Measurements from ENCODE around the gene DACH1. TPM values are rescaled to one million over a fixed set of nuclear protein-coding genes. Genes with fewer than 3 reads are reported as not detected.

The DACH1 gene
- total RNA-seq, 1 experiment from 2014 or later = 0.31 TPM

DNA sequence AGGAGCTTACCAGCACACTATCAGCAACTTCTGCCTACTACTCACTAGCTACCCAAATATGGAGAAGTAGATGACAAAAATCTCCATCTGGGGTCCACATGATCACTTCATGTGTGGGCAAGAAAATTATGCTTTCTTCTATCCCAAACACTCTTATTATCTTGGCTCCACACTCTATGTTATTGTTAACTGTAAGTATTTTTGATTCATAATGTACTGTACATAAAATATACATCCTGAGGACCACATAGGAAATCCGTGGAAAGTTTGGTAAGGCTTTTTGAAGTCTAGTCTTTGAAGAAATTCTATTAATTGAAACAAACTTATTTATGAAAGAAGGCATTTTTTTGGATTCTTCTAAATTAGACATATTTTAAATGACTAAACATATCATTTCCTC is 378.8 kb downstream of the DACH1 start (continued):
- TF ChIP-seq MXD4 (CRISPR knock-in tag; IDR thresholded peaks at IDR 0.05; ENCODE audit: borderline replicate concordance) = no peak
- no peak for TF ChIP-seq ZNF263 (CRISPR knock-in tag; IDR thresholded peaks at IDR 0.05; ENCODE audit: low read depth)
- no peak for TF ChIP-seq ZNF232 (CRISPR knock-in tag; IDR thresholded peaks at IDR 0.05)
- TF ChIP-seq NR3C1 (CRISPR knock-in tag; conservative IDR thresholded peaks at IDR 0.05; ENCODE audit: low read depth) = no peak
- no peak for TF ChIP-seq FOXP1 (CRISPR knock-in tag; IDR thresholded peaks at IDR 0.05; ENCODE audit: borderline replicate concordance)
- no peak for TF ChIP-seq RORB (CRISPR knock-in tag; IDR thresholded peaks at IDR 0.05)
- TF ChIP-seq, protein P1, sequence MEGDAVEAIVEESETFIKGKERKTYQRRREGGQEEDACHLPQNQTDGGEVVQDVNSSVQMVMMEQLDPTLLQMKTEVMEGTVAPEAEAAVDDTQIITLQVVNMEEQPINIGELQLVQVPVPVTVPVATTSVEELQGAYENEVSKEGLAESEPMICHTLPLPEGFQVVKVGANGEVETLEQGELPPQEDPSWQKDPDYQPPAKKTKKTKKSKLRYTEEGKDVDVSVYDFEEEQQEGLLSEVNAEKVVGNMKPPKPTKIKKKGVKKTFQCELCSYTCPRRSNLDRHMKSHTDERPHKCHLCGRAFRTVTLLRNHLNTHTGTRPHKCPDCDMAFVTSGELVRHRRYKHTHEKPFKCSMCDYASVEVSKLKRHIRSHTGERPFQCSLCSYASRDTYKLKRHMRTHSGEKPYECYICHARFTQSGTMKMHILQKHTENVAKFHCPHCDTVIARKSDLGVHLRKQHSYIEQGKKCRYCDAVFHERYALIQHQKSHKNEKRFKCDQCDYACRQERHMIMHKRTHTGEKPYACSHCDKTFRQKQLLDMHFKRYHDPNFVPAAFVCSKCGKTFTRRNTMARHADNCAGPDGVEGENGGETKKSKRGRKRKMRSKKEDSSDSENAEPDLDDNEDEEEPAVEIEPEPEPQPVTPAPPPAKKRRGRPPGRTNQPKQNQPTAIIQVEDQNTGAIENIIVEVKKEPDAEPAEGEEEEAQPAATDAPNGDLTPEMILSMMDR (IDR thresholded peaks at IDR 0.05) = no peak
- TF ChIP-seq, protein P2, sequence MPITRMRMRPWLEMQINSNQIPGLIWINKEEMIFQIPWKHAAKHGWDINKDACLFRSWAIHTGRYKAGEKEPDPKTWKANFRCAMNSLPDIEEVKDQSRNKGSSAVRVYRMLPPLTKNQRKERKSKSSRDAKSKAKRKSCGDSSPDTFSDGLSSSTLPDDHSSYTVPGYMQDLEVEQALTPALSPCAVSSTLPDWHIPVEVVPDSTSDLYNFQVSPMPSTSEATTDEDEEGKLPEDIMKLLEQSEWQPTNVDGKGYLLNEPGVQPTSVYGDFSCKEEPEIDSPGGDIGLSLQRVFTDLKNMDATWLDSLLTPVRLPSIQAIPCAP (CRISPR knock-in tag; IDR thresholded peaks at IDR 0.05) = no peak
- TF ChIP-seq, protein P3, sequence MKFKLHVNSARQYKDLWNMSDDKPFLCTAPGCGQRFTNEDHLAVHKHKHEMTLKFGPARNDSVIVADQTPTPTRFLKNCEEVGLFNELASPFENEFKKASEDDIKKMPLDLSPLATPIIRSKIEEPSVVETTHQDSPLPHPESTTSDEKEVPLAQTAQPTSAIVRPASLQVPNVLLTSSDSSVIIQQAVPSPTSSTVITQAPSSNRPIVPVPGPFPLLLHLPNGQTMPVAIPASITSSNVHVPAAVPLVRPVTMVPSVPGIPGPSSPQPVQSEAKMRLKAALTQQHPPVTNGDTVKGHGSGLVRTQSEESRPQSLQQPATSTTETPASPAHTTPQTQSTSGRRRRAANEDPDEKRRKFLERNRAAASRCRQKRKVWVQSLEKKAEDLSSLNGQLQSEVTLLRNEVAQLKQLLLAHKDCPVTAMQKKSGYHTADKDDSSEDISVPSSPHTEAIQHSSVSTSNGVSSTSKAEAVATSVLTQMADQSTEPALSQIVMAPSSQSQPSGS (CRISPR knock-in tag; IDR thresholded peaks at IDR 0.05; ENCODE audit: borderline replicate concordance, low read depth) = no peak

DNA sequence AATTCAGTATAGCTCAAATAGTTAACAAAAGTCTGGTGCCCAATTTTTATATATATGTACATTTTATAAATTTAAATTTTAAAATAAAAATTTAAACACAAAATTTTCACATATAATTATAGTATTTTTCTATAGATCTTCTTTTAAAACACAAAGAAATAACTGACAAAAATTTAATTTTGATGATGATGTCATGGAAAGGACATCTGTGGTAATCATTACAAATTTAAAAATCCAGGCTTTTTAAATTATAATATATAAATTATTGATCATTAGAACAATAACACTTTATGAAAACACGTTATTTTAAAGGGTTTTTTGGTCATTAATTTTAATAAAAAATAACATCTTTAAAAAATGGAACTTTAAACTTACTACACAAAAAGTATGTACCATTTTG is 381.1 kb downstream of the DACH1 start:
- no peak for DNase-seq (ENCODE audit: low spot score)
- no peaks in the 10 kb centered on the region for H3K36me3 Mint-ChIP-seq
- TF ChIP-seq, protein P4, sequence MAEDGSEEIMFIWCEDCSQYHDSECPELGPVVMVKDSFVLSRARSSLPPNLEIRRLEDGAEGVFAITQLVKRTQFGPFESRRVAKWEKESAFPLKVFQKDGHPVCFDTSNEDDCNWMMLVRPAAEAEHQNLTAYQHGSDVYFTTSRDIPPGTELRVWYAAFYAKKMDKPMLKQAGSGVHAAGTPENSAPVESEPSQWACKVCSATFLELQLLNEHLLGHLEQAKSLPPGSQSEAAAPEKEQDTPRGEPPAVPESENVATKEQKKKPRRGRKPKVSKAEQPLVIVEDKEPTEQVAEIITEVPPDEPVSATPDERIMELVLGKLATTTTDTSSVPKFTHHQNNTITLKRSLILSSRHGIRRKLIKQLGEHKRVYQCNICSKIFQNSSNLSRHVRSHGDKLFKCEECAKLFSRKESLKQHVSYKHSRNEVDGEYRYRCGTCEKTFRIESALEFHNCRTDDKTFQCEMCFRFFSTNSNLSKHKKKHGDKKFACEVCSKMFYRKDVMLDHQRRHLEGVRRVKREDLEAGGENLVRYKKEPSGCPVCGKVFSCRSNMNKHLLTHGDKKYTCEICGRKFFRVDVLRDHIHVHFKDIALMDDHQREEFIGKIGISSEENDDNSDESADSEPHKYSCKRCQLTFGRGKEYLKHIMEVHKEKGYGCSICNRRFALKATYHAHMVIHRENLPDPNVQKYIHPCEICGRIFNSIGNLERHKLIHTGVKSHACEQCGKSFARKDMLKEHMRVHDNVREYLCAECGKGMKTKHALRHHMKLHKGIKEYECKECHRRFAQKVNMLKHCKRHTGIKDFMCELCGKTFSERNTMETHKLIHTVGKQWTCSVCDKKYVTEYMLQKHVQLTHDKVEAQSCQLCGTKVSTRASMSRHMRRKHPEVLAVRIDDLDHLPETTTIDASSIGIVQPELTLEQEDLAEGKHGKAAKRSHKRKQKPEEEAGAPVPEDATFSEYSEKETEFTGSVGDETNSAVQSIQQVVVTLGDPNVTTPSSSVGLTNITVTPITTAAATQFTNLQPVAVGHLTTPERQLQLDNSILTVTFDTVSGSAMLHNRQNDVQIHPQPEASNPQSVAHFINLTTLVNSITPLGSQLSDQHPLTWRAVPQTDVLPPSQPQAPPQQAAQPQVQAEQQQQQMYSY (CRISPR knock-in tag; IDR thresholded peaks at IDR 0.05) = no peak
- TF ChIP-seq, protein P5, sequence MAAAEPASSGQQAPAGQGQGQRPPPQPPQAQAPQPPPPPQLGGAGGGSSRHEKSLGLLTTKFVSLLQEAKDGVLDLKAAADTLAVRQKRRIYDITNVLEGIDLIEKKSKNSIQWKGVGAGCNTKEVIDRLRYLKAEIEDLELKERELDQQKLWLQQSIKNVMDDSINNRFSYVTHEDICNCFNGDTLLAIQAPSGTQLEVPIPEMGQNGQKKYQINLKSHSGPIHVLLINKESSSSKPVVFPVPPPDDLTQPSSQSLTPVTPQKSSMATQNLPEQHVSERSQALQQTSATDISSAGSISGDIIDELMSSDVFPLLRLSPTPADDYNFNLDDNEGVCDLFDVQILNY (CRISPR knock-in tag; IDR thresholded peaks at IDR 0.05) = no peak
- no peak for TF ChIP-seq CREM (CRISPR knock-in tag; IDR thresholded peaks at IDR 0.05)
- TF ChIP-seq, protein P6, sequence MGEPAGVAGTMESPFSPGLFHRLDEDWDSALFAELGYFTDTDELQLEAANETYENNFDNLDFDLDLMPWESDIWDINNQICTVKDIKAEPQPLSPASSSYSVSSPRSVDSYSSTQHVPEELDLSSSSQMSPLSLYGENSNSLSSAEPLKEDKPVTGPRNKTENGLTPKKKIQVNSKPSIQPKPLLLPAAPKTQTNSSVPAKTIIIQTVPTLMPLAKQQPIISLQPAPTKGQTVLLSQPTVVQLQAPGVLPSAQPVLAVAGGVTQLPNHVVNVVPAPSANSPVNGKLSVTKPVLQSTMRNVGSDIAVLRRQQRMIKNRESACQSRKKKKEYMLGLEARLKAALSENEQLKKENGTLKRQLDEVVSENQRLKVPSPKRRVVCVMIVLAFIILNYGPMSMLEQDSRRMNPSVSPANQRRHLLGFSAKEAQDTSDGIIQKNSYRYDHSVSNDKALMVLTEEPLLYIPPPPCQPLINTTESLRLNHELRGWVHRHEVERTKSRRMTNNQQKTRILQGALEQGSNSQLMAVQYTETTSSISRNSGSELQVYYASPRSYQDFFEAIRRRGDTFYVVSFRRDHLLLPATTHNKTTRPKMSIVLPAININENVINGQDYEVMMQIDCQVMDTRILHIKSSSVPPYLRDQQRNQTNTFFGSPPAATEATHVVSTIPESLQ (CRISPR knock-in tag; IDR thresholded peaks at IDR 0.05) = no peak
- TF ChIP-seq, protein P7, sequence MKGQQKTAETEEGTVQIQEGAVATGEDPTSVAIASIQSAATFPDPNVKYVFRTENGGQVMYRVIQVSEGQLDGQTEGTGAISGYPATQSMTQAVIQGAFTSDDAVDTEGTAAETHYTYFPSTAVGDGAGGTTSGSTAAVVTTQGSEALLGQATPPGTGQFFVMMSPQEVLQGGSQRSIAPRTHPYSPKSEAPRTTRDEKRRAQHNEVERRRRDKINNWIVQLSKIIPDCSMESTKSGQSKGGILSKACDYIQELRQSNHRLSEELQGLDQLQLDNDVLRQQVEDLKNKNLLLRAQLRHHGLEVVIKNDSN (CRISPR knock-in tag; IDR thresholded peaks at IDR 0.05) = no peak
- no peak for TF ChIP-seq ELF4 (CRISPR knock-in tag; IDR thresholded peaks at IDR 0.05; ENCODE audit: low read depth)
- TF ChIP-seq ZNF671 (CRISPR knock-in tag; IDR thresholded peaks at IDR 0.05) = no peak
- TF ChIP-seq FOXJ3 (CRISPR knock-in tag; IDR thresholded peaks at IDR 0.05; ENCODE audit: borderline replicate concordance) = no peak
- TF ChIP-seq, protein P8, sequence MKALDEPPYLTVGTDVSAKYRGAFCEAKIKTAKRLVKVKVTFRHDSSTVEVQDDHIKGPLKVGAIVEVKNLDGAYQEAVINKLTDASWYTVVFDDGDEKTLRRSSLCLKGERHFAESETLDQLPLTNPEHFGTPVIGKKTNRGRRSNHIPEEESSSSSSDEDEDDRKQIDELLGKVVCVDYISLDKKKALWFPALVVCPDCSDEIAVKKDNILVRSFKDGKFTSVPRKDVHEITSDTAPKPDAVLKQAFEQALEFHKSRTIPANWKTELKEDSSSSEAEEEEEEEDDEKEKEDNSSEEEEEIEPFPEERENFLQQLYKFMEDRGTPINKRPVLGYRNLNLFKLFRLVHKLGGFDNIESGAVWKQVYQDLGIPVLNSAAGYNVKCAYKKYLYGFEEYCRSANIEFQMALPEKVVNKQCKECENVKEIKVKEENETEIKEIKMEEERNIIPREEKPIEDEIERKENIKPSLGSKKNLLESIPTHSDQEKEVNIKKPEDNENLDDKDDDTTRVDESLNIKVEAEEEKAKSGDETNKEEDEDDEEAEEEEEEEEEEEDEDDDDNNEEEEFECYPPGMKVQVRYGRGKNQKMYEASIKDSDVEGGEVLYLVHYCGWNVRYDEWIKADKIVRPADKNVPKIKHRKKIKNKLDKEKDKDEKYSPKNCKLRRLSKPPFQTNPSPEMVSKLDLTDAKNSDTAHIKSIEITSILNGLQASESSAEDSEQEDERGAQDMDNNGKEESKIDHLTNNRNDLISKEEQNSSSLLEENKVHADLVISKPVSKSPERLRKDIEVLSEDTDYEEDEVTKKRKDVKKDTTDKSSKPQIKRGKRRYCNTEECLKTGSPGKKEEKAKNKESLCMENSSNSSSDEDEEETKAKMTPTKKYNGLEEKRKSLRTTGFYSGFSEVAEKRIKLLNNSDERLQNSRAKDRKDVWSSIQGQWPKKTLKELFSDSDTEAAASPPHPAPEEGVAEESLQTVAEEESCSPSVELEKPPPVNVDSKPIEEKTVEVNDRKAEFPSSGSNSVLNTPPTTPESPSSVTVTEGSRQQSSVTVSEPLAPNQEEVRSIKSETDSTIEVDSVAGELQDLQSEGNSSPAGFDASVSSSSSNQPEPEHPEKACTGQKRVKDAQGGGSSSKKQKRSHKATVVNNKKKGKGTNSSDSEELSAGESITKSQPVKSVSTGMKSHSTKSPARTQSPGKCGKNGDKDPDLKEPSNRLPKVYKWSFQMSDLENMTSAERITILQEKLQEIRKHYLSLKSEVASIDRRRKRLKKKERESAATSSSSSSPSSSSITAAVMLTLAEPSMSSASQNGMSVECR (CRISPR knock-in tag; IDR thresholded peaks at IDR 0.05; ENCODE audit: borderline replicate concordance) = no peak
- no peak for TF ChIP-seq ZNF423 (CRISPR knock-in tag; IDR thresholded peaks at IDR 0.05)
- no peak for TF ChIP-seq SOX15 (CRISPR knock-in tag; IDR thresholded peaks at IDR 0.05)

More for the DNA sequence above, 381.1 kb downstream of the DACH1 start:
- H3K4me3 Mint-ChIP-seq = no peak overlapping the region
- ChIA-PET CTCF (no interaction called here), POLR2A (no interaction called here)
- no peaks in the 10 kb centered on the region for H3K27me3 Mint-ChIP-seq (ENCODE audit: low read depth)
- no peak overlapping the region for H3K27ac Mint-ChIP-seq
- no peak for ATAC-seq
- H3K9me3 Mint-ChIP-seq = no peaks in the 10 kb centered on the region
- no peaks in the 10 kb centered on the region for H3K4me1 Mint-ChIP-seq
